Measurements from ENCODE around the gene NPEPL1. TPM values are rescaled to one million over a fixed set of nuclear protein-coding genes. Genes with fewer than 3 reads are reported as not detected.

NPEPL1 gene
- total and polyA plus RNA-seq, 8 donors = 25.1 to 44.4 (median 33.3) TPM

DNA sequence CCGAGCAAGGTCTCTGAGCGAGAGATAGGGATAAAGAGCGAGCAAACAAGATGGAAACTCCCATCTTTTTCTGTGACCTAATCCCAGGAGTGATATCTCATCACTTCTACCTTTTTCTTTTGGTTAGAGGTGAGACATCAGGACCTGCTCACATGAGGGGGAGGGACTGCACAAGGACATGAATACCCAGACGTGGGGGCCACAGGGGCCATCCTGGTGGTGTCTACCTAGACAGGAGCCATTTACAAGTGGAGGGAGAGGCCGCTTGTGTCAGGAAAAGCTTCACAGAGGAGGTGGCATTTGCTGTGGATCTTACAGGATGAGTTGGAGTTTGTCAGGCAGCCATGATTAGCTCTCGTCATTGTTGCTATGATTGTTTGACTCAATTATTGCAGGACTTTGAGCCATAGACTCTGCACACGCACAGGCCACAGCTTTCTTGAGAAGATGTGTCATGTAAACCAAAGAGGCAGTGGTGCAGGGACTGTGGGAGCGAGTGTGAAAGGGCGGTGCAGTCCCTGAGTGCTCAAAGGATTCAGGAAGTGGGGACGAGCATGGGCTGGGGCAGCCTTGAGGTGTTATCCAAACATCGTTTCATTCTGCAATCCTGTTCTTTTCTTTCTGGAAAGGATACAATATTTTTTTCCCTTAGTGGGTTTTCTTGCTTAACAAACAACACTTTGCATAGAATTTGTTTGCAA lies 7.7 kb downstream of the NPEPL1 start:
- Histone ChIP-seq H3K27ac (no peak overlapping the region), H3K9me3 (no peaks in the 10 kb centered on the region), H3K36me3 (peaks cover 0 to 96% of the 10 kb centered on the region in 2 donors), H3K27me3 (no peaks in the 10 kb centered on the region), H3K4me1 (no peaks in the 10 kb centered on the region), H3K4me3 (no peak overlapping the region)
- intact Hi-C loops (cut with DNase I) = no loop called here
- DNase-seq (peak in 3 of 4 donors; percentile 11 to 44 (median 35)), ATAC-seq (no peak)
- TF ChIP-seq, protein P1, sequence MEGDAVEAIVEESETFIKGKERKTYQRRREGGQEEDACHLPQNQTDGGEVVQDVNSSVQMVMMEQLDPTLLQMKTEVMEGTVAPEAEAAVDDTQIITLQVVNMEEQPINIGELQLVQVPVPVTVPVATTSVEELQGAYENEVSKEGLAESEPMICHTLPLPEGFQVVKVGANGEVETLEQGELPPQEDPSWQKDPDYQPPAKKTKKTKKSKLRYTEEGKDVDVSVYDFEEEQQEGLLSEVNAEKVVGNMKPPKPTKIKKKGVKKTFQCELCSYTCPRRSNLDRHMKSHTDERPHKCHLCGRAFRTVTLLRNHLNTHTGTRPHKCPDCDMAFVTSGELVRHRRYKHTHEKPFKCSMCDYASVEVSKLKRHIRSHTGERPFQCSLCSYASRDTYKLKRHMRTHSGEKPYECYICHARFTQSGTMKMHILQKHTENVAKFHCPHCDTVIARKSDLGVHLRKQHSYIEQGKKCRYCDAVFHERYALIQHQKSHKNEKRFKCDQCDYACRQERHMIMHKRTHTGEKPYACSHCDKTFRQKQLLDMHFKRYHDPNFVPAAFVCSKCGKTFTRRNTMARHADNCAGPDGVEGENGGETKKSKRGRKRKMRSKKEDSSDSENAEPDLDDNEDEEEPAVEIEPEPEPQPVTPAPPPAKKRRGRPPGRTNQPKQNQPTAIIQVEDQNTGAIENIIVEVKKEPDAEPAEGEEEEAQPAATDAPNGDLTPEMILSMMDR (IDR thresholded peaks at IDR 0.05) = no peak

DNA sequence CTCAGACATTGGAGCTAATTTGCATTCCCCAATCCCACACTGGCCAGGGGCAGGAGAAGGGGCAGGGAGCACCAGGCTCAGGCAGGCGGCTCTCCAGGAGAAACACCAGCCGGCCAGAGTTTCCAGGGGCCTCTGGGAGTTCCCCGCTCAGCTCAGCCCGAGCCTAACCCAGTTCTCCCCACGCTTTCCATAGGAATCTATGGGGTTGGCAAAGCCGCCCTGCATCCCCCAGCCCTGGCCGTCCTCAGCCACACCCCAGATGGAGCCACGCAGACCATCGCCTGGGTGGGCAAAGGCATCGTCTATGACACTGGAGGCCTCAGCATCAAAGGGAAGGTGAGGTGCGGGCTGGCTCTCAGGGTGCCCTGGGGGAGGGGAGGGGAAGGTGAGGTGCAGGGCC lies 8.2 kb downstream of the NPEPL1 start:
- intact Hi-C loops (cut with DNase I) = no loop called here
- peaks cover 0 to 95% of the 10 kb centered on the region in 2 donors for H3K36me3 ChIP-seq
- ATAC-seq (no peak), DNase-seq (peak in 2 of 4 donors; percentile 22 to 65)
- no peaks in the 10 kb centered on the region for H3K4me1 ChIP-seq
- no peaks in the 10 kb centered on the region for H3K27me3 ChIP-seq
- H3K9me3 ChIP-seq = no peaks in the 10 kb centered on the region
- H3K4me3 ChIP-seq = no peak overlapping the region
- H3K27ac ChIP-seq = no peak overlapping the region
- TF ChIP-seq, protein P1 (IDR thresholded peaks at IDR 0.05) = no peak

- Histone ChIP-seq H3K27ac (no peak overlapping the region), H3K4me1 (no peaks in the 10 kb centered on the region), H3K9me3 (no peaks in the 10 kb centered on the region), H3K4me3 (no peak overlapping the region), H3K36me3 (peaks cover 0 to 88% of the 10 kb centered on the region in 2 donors), H3K27me3 (no peaks in the 10 kb centered on the region)
- TF ChIP-seq, protein P1 (IDR thresholded peaks at IDR 0.05) = no peak
- intact Hi-C loops (cut with DNase I) = no loop called here
- DNase-seq (peak in 2 of 4 donors; percentile 18 to 49), ATAC-seq (no peak)
These were observed 9.0 kb downstream of the NPEPL1 start for GRCh38 chr20:58701431-58702160.

GRCh38 chr20:58702161-58702510 lies 9.5 kb downstream of the NPEPL1 start:
- H3K27ac ChIP-seq = no peak overlapping the region
- peak in 2 of 4 donors; percentile 23 to 43 for DNase-seq

More at GRCh38 chr20:58702161-58702510, 9.5 kb downstream of the NPEPL1 start:
- Histone ChIP-seq H3K4me3 (no peak overlapping the region), H3K4me1 (no peaks in the 10 kb centered on the region), H3K36me3 (peaks cover 0 to 85% of the 10 kb centered on the region in 2 donors), H3K27me3 (no peaks in the 10 kb centered on the region), H3K9me3 (no peaks in the 10 kb centered on the region)
- TF ChIP-seq, protein P1 (IDR thresholded peaks at IDR 0.05) = no peak
- no peak for ATAC-seq
- intact Hi-C loops (cut with DNase I) = no loop called here

All from left lung (tissue), 10 donors.